SK-N-SH (cell line): ENCODE data around the gene SCN7A. TPM values are rescaled to one million over a fixed set of nuclear protein-coding genes. Genes with fewer than 3 reads are reported as not detected.

ENCODE experiments used
- CTCF ChIA-PET: fragments of 300-600, 350-600 bp; formaldehyde crosslinking; extraction: SDS; loops from one replicate; lab custom pipeline; 2021; lab: Yijun Ruan, JAX
- POLR2A ChIA-PET: fragments of 350-600 bp; sonication (Branson Sonifier 250); formaldehyde crosslinking; extraction: SDS; loops from one replicate; lab custom pipeline; 2020; ENCODE audit warnings: antibody characterized with exemption, inconsistent platforms; lab: Yijun Ruan, JAX
- DNase-seq: peaks from one replicate; pipeline ENCODE4 v3.0.0; 2012
- H2AFZ ChIP-seq: fragments of 200-600 bp; sonication (generic); 2 replicates; pipeline ENCODE4 v1.8.1; 2016; ENCODE audit warnings: antibody characterized with exemption, mild to moderate bottlenecking, low read depth
- H3F3A ChIP-seq: fragments of 200-600 bp; sonication (generic); replicated peaks from 2 replicates; pipeline ENCODE3; 2016; ENCODE audit warnings: antibody characterized with exemption, mild to moderate bottlenecking; ENCODE audit not compliant: insufficient read depth
- H3K27ac ChIP-seq, 2 experiments: fragments of 200-500 bp in 1 of 2; fragments of 200-600 bp in 1 of 2; sonication (Bioruptor generic) in 1 of 2; sonication (generic), shearing (Covaris generic) in 1 of 2; 2 replicates each; pipeline versions ENCODE4 v1.5.1 to v1.6.1; 2014 to 2016; ENCODE audit warnings: low read depth in 2 of 2, inconsistent platforms in 1 of 2, low read length in 1 of 2, mild to moderate bottlenecking in 1 of 2, mixed read lengths in 1 of 2
- H3K27me3 ChIP-seq: fragments of 200-600 bp; sonication (generic), shearing (Covaris generic); 2 replicates; pipeline ENCODE4 v1.6.1; 2016; ENCODE audit warnings: mixed run types; ENCODE audit not compliant: insufficient read depth
- H3K36me3 ChIP-seq, 2 experiments: fragments of 200-500 bp in 1 of 2; fragments of 200-600 bp in 1 of 2; sonication (Bioruptor generic) in 1 of 2; sonication (generic) in 1 of 2; replicated peaks in 1 of 2; 2 replicates each; pipeline versions ENCODE3 to v1.5.1; 2014 to 2016; ENCODE audit warnings: low read length in 1 of 2, mild to moderate bottlenecking in 1 of 2; ENCODE audit not compliant: insufficient read depth in 2 of 2, control insufficient read depth in 1 of 2
- H3K4me1 ChIP-seq, 2 experiments: fragments of 200-500 bp in 1 of 2; fragments of 200-600 bp in 1 of 2; sonication (Bioruptor generic) in 1 of 2; sonication (generic), shearing (Covaris generic) in 1 of 2; 2 replicates each; pipeline versions ENCODE4 v1.5.1 to v1.6.1; 2014 to 2016; ENCODE audit warnings: low read depth in 1 of 2, low read length in 1 of 2, mixed run types in 1 of 2; ENCODE audit not compliant: insufficient read depth in 2 of 2, control insufficient read depth in 1 of 2
- H3K4me2 ChIP-seq: fragments of 200-600 bp; sonication (generic), shearing (Covaris generic); 2 replicates; pipeline ENCODE4 v1.6.1; 2017; ENCODE audit warnings: mixed run types
- H3K4me3 ChIP-seq, 2 experiments: fragments of 200-500 bp in 1 of 2; fragments of 200-600 bp in 1 of 2; sonication (Bioruptor generic) in 1 of 2; sonication (generic), shearing (Covaris generic) in 1 of 2; 2 replicates each; pipeline versions ENCODE4 v1.5.1 to v1.8.1; 2014 to 2016; ENCODE audit warnings: low read depth in 2 of 2, inconsistent platforms in 1 of 2, low read length in 1 of 2, mild to moderate bottlenecking in 1 of 2, mixed read lengths in 1 of 2, moderate library complexity in 1 of 2
- H3K79me2 ChIP-seq: fragments of 200-600 bp; sonication (generic); 2 replicates; pipeline ENCODE4 v1.8.1; 2017; ENCODE audit warnings: mild to moderate bottlenecking; ENCODE audit not compliant: insufficient read depth
- H3K9ac ChIP-seq: fragments of 200-600 bp; sonication (generic); 2 replicates; pipeline ENCODE4 v1.6.1; 2017; ENCODE audit warnings: mixed run types
- H3K9me2 ChIP-seq: fragments of 200-600 bp; sonication (generic); 2 replicates; pipeline ENCODE4 v1.6.1; 2017; ENCODE audit warnings: mixed run types
- H3K9me3 ChIP-seq: fragments of 200-600 bp; sonication (generic); 2 replicates; pipeline ENCODE4 v1.6.1; 2017; ENCODE audit warnings: mixed run types, mild to moderate bottlenecking, moderate library complexity
- H4K20me1 ChIP-seq: fragments of 200-600 bp; sonication (generic); 2 replicates; pipeline ENCODE4 v1.6.1; 2017; ENCODE audit warnings: mild to moderate bottlenecking, mixed run types; ENCODE audit not compliant: insufficient read depth
- FOXJ3 ChIP-seq: sonication (generic); formaldehyde crosslinking; IDR thresholded peaks from 2 replicates; pipeline ENCODE4 v1.5.1; 2020; ENCODE audit warnings: mild to moderate bottlenecking, missing genetic modification reagents
- GABPA ChIP-seq: IDR thresholded peaks from 2 replicates; pipeline ENCODE4 v1.4.0; 2012; ENCODE audit warnings: low read depth, mild to moderate bottlenecking
- GATA2 ChIP-seq: sonication (generic); formaldehyde crosslinking; IDR thresholded peaks from 2 replicates; pipeline ENCODE4 v1.5.0; 2020; ENCODE audit warnings: mild to moderate bottlenecking, missing genetic modification reagents
- MEF2A ChIP-seq: IDR thresholded peaks from 2 replicates; pipeline ENCODE4 v1.4.0; 2012; ENCODE audit warnings: low read depth, borderline replicate concordance
- MXI1 ChIP-seq: IDR thresholded peaks from 2 replicates; pipeline ENCODE4 v1.6.1; 2012; ENCODE audit warnings: mild to moderate bottlenecking, low read depth, low read length, improper control_type of control experiment
- NFIC ChIP-seq: IDR thresholded peaks from 2 replicates; pipeline ENCODE4 v1.4.0; 2012; ENCODE audit warnings: borderline replicate concordance
- PBX3 ChIP-seq: IDR thresholded peaks from 2 replicates; pipeline ENCODE4; 2012
- POLR2AphosphoS5 ChIP-seq: IDR thresholded peaks from 2 replicates; pipeline ENCODE4 v1.6.1; 2012; ENCODE audit warnings: low read depth, low read length
- RAD21 ChIP-seq: IDR thresholded peaks from 2 replicates; pipeline ENCODE4 v1.6.1; 2012; ENCODE audit warnings: mild to moderate bottlenecking, low read length
- RCOR1 ChIP-seq: fragments of 150-350 bp; IDR thresholded peaks from 2 replicates; pipeline ENCODE4 v1.6.1; 2017; ENCODE audit warnings: antibody characterized with exemption, low read length
- RFX5 ChIP-seq: IDR thresholded peaks from 2 replicates; pipeline ENCODE4 v1.6.1; 2012; ENCODE audit warnings: mild to moderate bottlenecking, improper control_type of control experiment, low read length
- SIN3A ChIP-seq: IDR thresholded peaks from 2 replicates; pipeline ENCODE4 v1.6.1; 2012; ENCODE audit warnings: low read depth, mild to moderate bottlenecking, low read length, moderate library complexity, borderline replicate concordance
- SMC3 ChIP-seq: IDR thresholded peaks from 2 replicates; pipeline ENCODE4 v1.6.1; 2012; ENCODE audit warnings: low read depth, low read length, improper control_type of control experiment
- TCF12 ChIP-seq: IDR thresholded peaks from 2 replicates; pipeline ENCODE4 v1.4.0; 2012
- TEAD4 ChIP-seq: IDR thresholded peaks from 2 replicates; pipeline ENCODE4 v1.4.0; 2012; ENCODE audit warnings: mild to moderate bottlenecking, borderline replicate concordance; ENCODE audit not compliant: insufficient read depth
- USF2 ChIP-seq: fragments of 150-350 bp; IDR thresholded peaks from 2 replicates; pipeline ENCODE4 v1.6.1; 2017; ENCODE audit warnings: antibody characterized with exemption, low read length, low read depth, borderline replicate concordance
- YY1 ChIP-seq: IDR thresholded peaks from 2 replicates; pipeline ENCODE4 v1.4.0; 2012; ENCODE audit warnings: low read depth, mild to moderate bottlenecking
- WGBS: methylation state at CpG from one replicate; pipeline ENCODE4 v1.1.6; 2017; ENCODE audit warnings: low lambda C conversion rate; 5-methylcytosine and 5-hydroxymethylcytosine counted together
- polyA plus RNA-seq, 3 experiments: library from polyadenylated mRNA; depleted of rRNA; stranded (reverse); fragments of >200 nt; gene quantifications; 2 replicates each; pipeline ENCODE4 v1.2.3, GENCODE V29; 2012
- TF ChIP-seq, protein P1 (sequence below): fragments of 200-600 bp; sonication (generic); IDR thresholded peaks from 2 replicates; pipeline ENCODE4 v1.6.1; 2017; ENCODE audit warnings: antibody characterized with exemption, mild to moderate bottlenecking, moderate library complexity
- TF ChIP-seq, protein P2 (sequence below): IDR thresholded peaks from 2 replicates; pipeline ENCODE4 v1.4.0; 2012; ENCODE audit warnings: low read depth, borderline replicate concordance

SCN7A gene
- polyA plus RNA-seq, 1 of the 3 experiments (the other 2 are of a cell fraction): 0.02 TPM

DNA sequence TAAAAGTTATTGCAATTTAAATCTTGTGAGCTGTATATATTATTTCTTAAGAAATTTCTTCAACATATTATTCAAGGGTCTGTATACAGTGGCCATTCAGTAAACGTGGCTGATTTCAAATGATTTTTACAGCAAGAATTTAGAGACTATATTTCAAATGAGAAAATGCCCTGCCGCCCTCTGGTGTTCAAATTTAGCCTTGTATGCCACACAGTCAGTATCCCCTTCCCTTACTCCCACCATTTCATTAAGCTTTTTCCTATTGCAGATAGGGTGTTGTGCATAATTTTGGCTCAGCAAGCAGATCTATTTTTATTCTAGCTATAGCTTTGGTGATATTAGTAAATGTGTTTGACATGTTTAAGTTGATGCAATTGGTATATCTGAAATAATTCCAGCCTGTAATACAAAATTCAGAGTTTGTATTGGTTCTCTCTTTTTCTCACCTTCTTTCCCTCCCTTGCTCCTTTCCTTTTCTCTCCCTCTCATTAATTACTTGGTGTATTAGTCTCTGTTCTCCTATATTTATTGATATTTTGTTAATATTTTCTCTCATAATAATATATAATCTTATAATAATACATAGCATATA lies 22.8 kb upstream of the SCN7A start:
- Histone ChIP-seq H3K27ac (no peak overlapping the region), H3F3A (no peaks in the 10 kb centered on the region), H4K20me1 (no peaks in the 10 kb centered on the region), H3K4me1 (no peaks in the 10 kb centered on the region), H3K9ac (no peak overlapping the region), H3K4me2 (no peak overlapping the region), H3K9me2 (no peaks in the 10 kb centered on the region), H3K79me2 (no peaks in the 10 kb centered on the region), H3K4me3 (peak overlapping the region in 1 of 2 experiments; percentile 14; a peak in 1 of 4 replicates), H2AFZ (no peak overlapping the region), H3K36me3 (no peaks in the 10 kb centered on the region), H3K27me3 (no peaks in the 10 kb centered on the region), H3K9me3 (no peaks in the 10 kb centered on the region)
- DNase-seq: peak; percentile 26
- POLR2A ChIA-PET: no interaction called here
- 10% methylated on average over 2 of the region's 2 CpGs for WGBS
- TF ChIP-seq GABPA: no peak
- TF ChIP-seq RAD21: peak; percentile 79
- TF ChIP-seq, protein P1, sequence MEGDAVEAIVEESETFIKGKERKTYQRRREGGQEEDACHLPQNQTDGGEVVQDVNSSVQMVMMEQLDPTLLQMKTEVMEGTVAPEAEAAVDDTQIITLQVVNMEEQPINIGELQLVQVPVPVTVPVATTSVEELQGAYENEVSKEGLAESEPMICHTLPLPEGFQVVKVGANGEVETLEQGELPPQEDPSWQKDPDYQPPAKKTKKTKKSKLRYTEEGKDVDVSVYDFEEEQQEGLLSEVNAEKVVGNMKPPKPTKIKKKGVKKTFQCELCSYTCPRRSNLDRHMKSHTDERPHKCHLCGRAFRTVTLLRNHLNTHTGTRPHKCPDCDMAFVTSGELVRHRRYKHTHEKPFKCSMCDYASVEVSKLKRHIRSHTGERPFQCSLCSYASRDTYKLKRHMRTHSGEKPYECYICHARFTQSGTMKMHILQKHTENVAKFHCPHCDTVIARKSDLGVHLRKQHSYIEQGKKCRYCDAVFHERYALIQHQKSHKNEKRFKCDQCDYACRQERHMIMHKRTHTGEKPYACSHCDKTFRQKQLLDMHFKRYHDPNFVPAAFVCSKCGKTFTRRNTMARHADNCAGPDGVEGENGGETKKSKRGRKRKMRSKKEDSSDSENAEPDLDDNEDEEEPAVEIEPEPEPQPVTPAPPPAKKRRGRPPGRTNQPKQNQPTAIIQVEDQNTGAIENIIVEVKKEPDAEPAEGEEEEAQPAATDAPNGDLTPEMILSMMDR: peak; percentile 79
- peak; percentile 67 for TF ChIP-seq SMC3
- CTCF ChIA-PET: interaction anchor here (0.5 to 4.4 kb wide), 37 partner anchors 8 to 453 kb away, joined by 3 to 24 read pairs (median 4); partner anchors contain the start of genes SCN1A, SCN7A and SCN9A

DNA sequence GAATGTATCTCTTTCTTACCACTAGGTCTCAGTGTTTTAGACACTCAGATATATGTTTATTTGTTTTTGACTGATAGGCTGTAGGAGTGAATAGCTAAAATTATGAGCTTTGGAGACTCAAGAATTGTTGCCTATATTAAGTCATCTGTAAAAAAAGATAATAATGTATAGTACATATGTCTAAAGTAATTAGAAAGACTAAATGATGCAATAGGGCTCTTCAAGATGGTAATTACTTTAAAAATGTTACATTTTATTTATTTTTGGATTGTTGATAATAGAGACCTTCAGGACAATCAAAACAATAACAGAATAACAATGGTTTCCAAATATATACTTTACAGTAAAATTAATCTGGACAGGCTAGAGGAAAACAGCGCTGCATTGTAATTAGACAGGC lies 19.9 kb upstream of the SCN7A start:
- Histone ChIP-seq H2AFZ (no peak overlapping the region), H3K9ac (no peak overlapping the region), H3K9me3 (no peaks in the 10 kb centered on the region), H3F3A (no peaks in the 10 kb centered on the region), H3K9me2 (no peaks in the 10 kb centered on the region), H3K4me1 (no peaks in the 10 kb centered on the region), H3K27ac (no peak overlapping the region), H4K20me1 (no peaks in the 10 kb centered on the region), H3K4me2 (no peak overlapping the region), H3K36me3 (no peaks in the 10 kb centered on the region), H3K27me3 (no peaks in the 10 kb centered on the region), H3K4me3 (no peak overlapping the region), H3K79me2 (no peaks in the 10 kb centered on the region)
- CTCF ChIA-PET: interaction anchor here (0.7 to 1.3 kb wide), 2 partner anchors 94 to 153 kb away, joined by 3 read pairs; no protein-coding TSS in a partner anchor
- DNase-seq: no peak
- POLR2A ChIA-PET: no interaction called here
- 86% methylated on average over 1 of the region's 1 CpG for WGBS
- TF ChIP-seq, protein P1: no peak
- TF ChIP-seq, protein P2, sequence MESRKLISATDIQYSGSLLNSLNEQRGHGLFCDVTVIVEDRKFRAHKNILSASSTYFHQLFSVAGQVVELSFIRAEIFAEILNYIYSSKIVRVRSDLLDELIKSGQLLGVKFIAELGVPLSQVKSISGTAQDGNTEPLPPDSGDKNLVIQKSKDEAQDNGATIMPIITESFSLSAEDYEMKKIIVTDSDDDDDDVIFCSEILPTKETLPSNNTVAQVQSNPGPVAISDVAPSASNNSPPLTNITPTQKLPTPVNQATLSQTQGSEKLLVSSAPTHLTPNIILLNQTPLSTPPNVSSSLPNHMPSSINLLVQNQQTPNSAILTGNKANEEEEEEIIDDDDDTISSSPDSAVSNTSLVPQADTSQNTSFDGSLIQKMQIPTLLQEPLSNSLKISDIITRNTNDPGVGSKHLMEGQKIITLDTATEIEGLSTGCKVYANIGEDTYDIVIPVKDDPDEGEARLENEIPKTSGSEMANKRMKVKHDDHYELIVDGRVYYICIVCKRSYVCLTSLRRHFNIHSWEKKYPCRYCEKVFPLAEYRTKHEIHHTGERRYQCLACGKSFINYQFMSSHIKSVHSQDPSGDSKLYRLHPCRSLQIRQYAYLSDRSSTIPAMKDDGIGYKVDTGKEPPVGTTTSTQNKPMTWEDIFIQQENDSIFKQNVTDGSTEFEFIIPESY: no peak
- TF ChIP-seq GABPA (no peak), YY1 (no peak), FOXJ3 (CRISPR knock-in tag) (no peak), SMC3 (no peak), PBX3 (no peak), NFIC (no peak), TEAD4 (no peak), RFX5 (no peak), RCOR1 (no peak), MXI1 (no peak), POLR2AphosphoS5 (no peak), TCF12 (no peak), GATA2 (no peak), MEF2A (no peak), USF2 (no peak), SIN3A (no peak)
